ENCODE results near the gene TOMM40L. TPM values are rescaled to one million over a fixed set of nuclear protein-coding genes. Genes with fewer than 3 reads are reported as not detected.

TOMM40L gene
- total RNA-seq, 1 donor from 2014 or later: 22.7 TPM

DNA sequence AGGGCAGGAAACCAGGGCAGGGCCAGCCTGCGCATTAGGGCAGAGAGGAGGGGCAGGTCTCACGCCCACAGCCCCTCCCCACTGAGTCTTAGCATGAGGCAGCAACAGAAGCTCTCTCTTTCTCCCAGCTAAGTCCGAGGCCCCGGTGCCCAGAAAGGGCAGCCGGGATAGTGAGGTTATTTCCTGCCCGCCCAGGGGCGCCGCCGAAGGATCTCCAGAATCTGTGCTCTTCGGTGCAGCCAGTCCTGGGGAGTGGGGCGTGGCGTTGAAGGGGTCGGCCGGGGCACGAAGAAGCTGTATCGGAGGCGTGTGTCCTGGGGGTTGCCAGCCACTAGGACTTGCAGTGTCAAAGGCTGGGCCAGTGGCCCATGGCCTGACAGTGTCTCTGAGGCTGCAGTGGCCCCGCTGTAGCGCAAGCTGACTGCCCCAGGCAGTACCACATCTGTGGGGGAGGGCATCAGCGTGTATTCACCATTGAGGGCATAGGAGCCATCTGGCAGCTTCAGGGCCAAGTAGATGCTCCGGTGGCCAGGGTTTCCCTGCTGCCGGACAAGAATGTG is 34.8 kb upstream of the TOMM40L start:
- peaks cover 26% of the 10 kb centered on the region for H3K4me1 Mint-ChIP-seq (ENCODE audit: low read depth)
- H3K4me3 Mint-ChIP-seq (ENCODE audit: low read depth): no peak overlapping the region
- intact Hi-C loops (cut with micrococcal nuclease): loop anchor here (5.0 kb wide), 1 partner anchor 191 kb away; no protein-coding TSS in a partner anchor
- H3K27me3 Mint-ChIP-seq (ENCODE audit: low read depth): no peaks in the 10 kb centered on the region
- H3K27ac Mint-ChIP-seq: no peak overlapping the region
- no peaks in the 10 kb centered on the region for H3K9me3 Mint-ChIP-seq
- DNase-seq (ENCODE audit: low spot score): no peak
- H3K36me3 Mint-ChIP-seq (ENCODE audit: low read depth): no peaks in the 10 kb centered on the region

GRCh38 chr1:161191971-161192370 is 33.9 kb upstream of the TOMM40L start:
- Mint-ChIP-seq H3K27ac (no peak overlapping the region), H3K4me3 (ENCODE audit: low read depth) (no peak overlapping the region), H3K4me1 (ENCODE audit: low read depth) (peaks cover 20% of the 10 kb centered on the region)

DNA sequence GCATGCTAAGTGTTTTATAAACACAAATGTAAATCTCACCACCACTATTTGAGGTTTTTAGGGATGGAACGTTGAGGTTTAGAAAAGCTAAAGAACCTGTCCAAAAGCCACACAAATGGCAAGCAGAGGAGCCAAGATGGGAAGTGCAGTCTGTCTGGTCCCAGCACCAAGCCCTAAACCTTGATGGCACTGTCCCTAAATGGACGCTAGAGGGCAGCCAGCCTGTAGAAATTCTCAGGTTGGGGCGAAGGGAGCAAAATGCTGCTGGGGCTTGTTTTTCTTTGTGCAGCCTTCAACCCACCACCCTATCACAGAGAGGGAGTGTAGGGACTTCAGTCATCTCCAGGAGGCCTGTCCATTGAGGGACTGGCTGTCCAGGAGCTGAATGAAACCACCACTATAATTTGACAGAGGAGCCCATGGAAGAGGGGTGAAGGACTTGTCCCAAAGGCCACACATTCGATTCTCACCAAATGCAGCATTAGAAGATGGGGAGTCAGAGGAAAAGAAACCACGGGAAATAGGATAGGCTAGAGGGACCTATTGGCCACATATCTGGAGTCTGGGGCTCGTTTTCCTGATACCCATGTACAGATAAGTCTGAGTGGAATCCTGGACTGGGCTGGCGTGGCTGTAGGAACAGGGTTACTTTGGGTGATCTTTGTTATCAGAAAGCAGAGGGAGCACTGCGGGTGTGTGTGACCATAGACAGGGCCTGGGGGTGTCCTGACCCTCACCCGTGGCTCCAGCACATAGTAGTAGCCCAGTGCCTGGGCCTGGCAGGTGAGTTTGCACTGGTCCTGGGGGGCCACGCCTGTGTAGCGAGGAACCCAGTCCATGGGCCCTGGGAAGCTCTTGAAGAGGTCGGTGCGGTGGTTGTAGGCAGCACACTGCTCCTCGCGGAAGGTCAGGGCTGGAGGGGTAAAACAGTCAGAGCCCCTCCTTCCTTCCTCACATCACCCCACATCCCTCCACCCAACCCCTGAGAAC is 33.1 kb upstream of the TOMM40L start:
- H3K27ac Mint-ChIP-seq: peak overlapping the region; percentile 74
- H3K9me3 Mint-ChIP-seq: no peaks in the 10 kb centered on the region
- no peaks in the 10 kb centered on the region for H3K36me3 Mint-ChIP-seq (ENCODE audit: low read depth)
- H3K4me3 Mint-ChIP-seq (ENCODE audit: low read depth): no peak overlapping the region
- H3K27me3 Mint-ChIP-seq (ENCODE audit: low read depth): no peaks in the 10 kb centered on the region
- intact Hi-C loops (cut with micrococcal nuclease): loop anchor here (5.0 kb wide), 1 partner anchor 190 kb away; no protein-coding TSS in a partner anchor
- H3K4me1 Mint-ChIP-seq (ENCODE audit: low read depth): peaks cover 17% of the 10 kb centered on the region
- DNase-seq (ENCODE audit: low spot score): peak; percentile 63

More at GRCh38 chr1:161191971-161192370, 33.9 kb upstream of the TOMM40L start:
- Mint-ChIP-seq H3K9me3 (no peaks in the 10 kb centered on the region), H3K27me3 (ENCODE audit: low read depth) (no peaks in the 10 kb centered on the region), H3K36me3 (ENCODE audit: low read depth) (no peaks in the 10 kb centered on the region)
- intact Hi-C loops (cut with micrococcal nuclease): loop anchor here (5.0 kb wide), 1 partner anchor 190 kb away; no protein-coding TSS in a partner anchor
- no peak for DNase-seq (ENCODE audit: low spot score)

DNA sequence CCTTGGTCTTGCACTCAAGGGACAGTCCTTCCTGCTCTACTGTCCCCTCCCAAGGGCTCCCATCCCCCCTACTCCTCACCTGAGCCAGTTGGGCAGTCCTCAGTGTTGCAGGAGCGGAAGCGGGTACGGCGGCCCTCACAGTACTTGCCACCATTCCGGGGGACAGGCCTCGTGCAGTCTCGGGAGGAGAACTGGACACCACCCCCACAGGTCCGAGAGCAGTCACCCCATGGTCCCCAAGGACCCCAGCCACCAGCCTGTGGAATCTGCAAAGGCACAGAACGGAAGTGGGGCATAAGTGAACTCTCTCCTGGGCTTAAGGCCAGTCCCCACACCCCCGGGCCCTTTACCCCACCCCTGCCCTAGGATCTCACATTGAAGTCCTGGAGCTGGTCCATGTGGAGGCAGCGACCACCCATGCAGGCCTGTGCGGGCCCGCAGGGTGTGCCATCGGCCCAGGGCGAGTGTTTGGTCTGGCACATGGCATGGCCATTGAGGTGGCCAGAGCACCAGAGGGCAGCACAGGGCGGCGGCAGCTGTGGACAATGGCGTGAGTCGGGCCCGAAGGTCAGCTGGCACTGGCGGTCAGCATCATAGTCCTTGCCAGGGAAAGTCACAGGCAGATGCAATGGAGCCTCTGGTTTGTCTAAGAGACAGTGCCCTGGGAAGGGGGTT is 32.2 kb upstream of the TOMM40L start:
- intact Hi-C loops (cut with micrococcal nuclease): loop anchor here (5.0 kb wide), 1 partner anchor 189 kb away; no protein-coding TSS in a partner anchor
- no peak overlapping the region for H3K27ac Mint-ChIP-seq
- H3K27me3 Mint-ChIP-seq (ENCODE audit: low read depth): no peaks in the 10 kb centered on the region
- peaks cover 15% of the 10 kb centered on the region for H3K4me1 Mint-ChIP-seq (ENCODE audit: low read depth)
- no peaks in the 10 kb centered on the region for H3K9me3 Mint-ChIP-seq
- DNase-seq (ENCODE audit: low spot score): no peak
- no peaks in the 10 kb centered on the region for H3K36me3 Mint-ChIP-seq (ENCODE audit: low read depth)
- H3K4me3 Mint-ChIP-seq (ENCODE audit: low read depth): no peak overlapping the region

DNA sequence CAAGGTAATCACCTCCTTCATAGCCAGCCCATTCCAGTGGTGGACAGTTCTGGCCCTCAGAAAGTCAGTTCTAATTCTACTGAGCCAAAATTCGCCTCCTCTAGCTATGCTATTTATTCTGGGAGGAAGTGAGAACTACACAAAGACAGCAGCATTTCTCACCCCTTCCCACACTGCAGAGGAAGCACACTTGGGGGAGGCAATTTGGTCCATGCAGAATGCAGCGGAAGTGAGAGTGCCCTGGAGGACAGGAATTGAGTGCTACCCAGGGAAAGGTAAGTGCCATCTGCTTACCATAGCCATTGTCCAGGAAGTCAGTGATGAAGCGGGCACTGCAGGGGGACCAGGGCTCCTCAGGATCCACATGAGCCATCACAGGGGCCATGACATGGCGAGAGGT is 30.7 kb upstream of the TOMM40L start:
- Mint-ChIP-seq H3K27me3 (ENCODE audit: low read depth) (no peaks in the 10 kb centered on the region), H3K27ac (no peak overlapping the region), H3K4me1 (ENCODE audit: low read depth) (peaks cover 19% of the 10 kb centered on the region), H3K4me3 (ENCODE audit: low read depth) (no peak overlapping the region), H3K36me3 (ENCODE audit: low read depth) (no peaks in the 10 kb centered on the region), H3K9me3 (no peaks in the 10 kb centered on the region)
- no peak for DNase-seq (ENCODE audit: low spot score)
- intact Hi-C loops (cut with micrococcal nuclease): no loop called here

DNA sequence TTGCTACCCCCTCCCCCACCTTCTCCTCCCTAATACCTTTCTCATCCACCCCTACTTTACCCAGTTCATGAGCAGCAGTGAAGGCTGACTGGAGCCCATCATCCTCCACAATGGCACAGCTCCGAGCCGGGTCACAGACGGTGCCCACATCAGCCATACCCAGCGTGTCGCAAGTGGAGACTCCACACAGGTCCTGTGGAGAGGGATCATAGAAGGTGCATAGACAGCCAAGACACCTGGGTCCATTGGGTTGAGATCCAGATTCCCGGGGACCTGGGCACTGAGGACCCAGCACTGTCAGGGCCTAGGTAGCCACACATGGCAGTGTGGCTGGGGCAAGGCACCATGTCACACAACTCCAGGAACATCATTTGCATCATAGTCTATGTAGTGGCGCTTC is 29.7 kb upstream of the TOMM40L start:
- Mint-ChIP-seq H3K36me3 (ENCODE audit: low read depth) (no peaks in the 10 kb centered on the region), H3K9me3 (no peaks in the 10 kb centered on the region), H3K27me3 (ENCODE audit: low read depth) (no peaks in the 10 kb centered on the region), H3K4me1 (ENCODE audit: low read depth) (peaks cover 24% of the 10 kb centered on the region), H3K4me3 (ENCODE audit: low read depth) (no peak overlapping the region), H3K27ac (no peak overlapping the region)
- no peak for DNase-seq (ENCODE audit: low spot score)
- intact Hi-C loops (cut with micrococcal nuclease): no loop called here

DNA sequence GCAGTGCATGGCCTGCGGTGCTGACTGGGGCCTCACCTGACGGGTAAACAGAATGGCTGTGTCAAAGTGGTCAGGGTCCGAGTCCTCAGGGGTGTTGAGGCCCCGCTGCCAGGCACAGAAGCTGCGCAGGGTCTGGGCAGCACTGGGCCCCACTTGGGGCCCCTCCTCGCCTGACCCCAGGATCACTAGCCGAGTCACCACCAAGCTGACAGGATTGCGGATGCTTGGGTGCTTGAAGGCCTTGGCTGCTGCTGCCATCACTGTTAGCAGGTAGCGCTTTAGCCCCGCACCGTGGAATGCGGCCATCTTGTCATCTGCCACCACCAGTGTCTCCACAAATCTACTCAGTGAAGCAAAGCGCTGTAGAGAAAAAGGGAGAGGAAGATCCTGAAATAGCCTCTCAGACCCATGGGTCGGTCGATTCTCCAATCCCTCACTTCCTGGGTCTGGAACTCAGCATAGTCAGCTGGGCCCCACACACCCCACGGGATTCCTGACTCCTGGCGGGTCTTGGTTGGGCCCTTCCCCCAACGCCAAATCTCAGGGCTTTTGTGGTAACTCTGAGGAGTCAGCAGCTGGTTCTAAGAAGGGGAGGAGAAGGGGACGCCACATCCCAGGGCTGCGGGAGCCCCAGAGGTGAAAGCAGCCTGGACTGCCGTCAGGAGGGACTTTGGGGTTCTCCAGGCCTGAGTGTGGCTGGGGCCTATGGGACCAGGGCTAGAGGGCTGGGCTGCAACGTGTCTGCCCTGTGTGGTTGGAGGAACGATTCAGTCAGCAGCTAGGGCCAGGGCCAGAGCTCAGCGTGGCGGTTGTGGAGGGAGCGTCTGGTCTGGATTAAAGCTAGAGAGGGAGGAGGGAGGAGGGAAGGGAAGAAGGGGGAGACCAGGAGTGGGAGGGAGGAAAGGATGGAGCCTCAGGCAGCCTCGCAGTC is 29.1 kb upstream of the TOMM40L start:
- Mint-ChIP-seq H3K36me3 (ENCODE audit: low read depth) (no peaks in the 10 kb centered on the region), H3K27ac (no peak overlapping the region), H3K27me3 (ENCODE audit: low read depth) (no peaks in the 10 kb centered on the region), H3K9me3 (no peaks in the 10 kb centered on the region), H3K4me3 (ENCODE audit: low read depth) (no peak overlapping the region), H3K4me1 (ENCODE audit: low read depth) (peaks cover 29% of the 10 kb centered on the region)
- no peak for DNase-seq (ENCODE audit: low spot score)
- intact Hi-C loops (cut with micrococcal nuclease): no loop called here

DNA sequence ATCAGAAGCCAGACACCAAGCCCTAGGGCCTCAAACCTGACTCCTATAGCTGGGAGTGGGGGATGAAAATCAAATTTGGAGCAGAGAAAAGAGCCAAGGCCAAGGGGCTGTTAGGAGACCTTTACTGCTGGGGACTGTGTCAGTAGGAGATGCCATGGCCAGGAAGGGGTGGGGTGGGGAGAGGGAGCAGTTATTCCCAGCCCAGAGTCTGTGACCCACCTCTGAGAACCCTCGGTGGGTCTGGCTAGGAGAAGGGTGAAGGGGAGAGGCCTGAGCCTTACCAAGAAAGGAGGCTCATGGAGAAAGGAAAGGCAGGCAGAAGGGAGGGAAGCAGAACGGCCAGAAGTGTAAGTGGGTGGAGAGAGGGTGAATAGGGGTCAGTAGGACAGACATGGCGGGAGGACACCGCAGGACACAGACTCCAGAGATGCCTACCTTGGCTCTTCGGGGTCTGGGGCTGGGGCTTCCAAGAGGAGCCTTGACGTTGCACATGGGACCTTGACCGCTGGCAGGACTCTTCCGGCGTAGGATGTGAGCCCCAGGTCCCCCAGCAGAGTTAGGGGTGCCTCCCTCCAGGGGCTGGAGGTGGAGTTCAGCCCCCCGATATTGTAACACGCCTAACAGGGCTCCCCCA is 28.2 kb upstream of the TOMM40L start:
- peaks cover 26% of the 10 kb centered on the region for H3K4me1 Mint-ChIP-seq (ENCODE audit: low read depth)
- no peaks in the 10 kb centered on the region for H3K9me3 Mint-ChIP-seq
- intact Hi-C loops (cut with micrococcal nuclease): no loop called here
- H3K27me3 Mint-ChIP-seq (ENCODE audit: low read depth): no peaks in the 10 kb centered on the region
- no peak for DNase-seq (ENCODE audit: low spot score)
- no peak overlapping the region for H3K4me3 Mint-ChIP-seq (ENCODE audit: low read depth)
- peaks cover 4% of the 10 kb centered on the region for H3K36me3 Mint-ChIP-seq (ENCODE audit: low read depth)
- no peak overlapping the region for H3K27ac Mint-ChIP-seq

GRCh38 chr1:161198194-161198896 is 27.5 kb upstream of the TOMM40L start:
- no peak for DNase-seq (ENCODE audit: low spot score)
- Mint-ChIP-seq H3K4me3 (ENCODE audit: low read depth) (no peak overlapping the region), H3K9me3 (no peaks in the 10 kb centered on the region), H3K27me3 (ENCODE audit: low read depth) (no peaks in the 10 kb centered on the region), H3K27ac (no peak overlapping the region), H3K4me1 (ENCODE audit: low read depth) (peaks cover 24% of the 10 kb centered on the region), H3K36me3 (ENCODE audit: low read depth) (peaks cover 8% of the 10 kb centered on the region)
- intact Hi-C loops (cut with micrococcal nuclease): no loop called here

DNA sequence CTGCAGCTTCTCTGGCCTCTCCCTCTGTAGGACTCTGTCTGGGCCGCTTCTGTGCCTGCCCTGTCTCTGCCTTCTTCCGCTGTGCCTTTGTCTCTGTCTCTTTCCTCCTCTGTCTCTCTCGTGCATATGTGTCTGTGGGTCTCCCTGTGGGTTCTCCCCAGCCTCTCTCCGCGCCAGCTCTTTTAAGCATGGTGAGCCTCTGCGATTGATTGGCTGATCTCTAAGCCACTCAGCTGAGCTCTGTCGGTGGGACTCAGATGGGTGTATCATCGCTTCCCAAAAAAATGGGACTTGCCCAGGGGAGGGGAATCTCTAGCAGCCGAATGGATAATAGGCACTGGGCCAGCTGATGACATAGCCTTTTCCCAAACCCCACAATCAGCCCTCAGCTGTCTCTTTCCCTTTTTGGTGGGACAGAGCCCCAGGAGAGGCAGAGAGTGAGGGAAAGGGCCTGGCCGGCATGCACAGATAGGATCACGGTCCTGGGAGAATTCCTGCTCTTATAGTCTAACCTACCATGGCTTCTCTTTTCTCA is 26.9 kb upstream of the TOMM40L start, which contains the start of gene ADAMTS4:
Gene ADAMTS4, minus strand, starts transcription at position 158 of the 535 bp plus-strand sequence. CDS start 427 bp downstream, outside the sequence.
- Mint-ChIP-seq H3K4me3 (ENCODE audit: low read depth) (no peak within 1 kb of the TSS), H3K4me1 (ENCODE audit: low read depth) (peaks cover 30% of the 10 kb centered on the region), H3K9me3 (no peaks in the 10 kb centered on the region)

More for the DNA sequence above, 26.9 kb upstream of the TOMM40L start, which contains the start of gene ADAMTS4:
- no peak for DNase-seq (ENCODE audit: low spot score)
- H3K27ac Mint-ChIP-seq: peak within 1 kb of the TSS; percentile 43
- intact Hi-C loops (cut with micrococcal nuclease): no loop called here
- no peaks in the 10 kb centered on the region for H3K27me3 Mint-ChIP-seq (ENCODE audit: low read depth)
- H3K36me3 Mint-ChIP-seq (ENCODE audit: low read depth): peaks cover 14% of the 10 kb centered on the region
